HepG2 (cell line): ENCODE measurements around the gene TUBG1.
"Not testable (repeated sequence)": the region's sequence is repeated elsewhere in the genome, so short reads cannot be mapped to it uniquely, and the experiment has no call there.

Experiments
- CBX2 ChIP-seq, 2 experiments: fragments of 200-600 bp in 1 of 2; sonication (generic); formaldehyde crosslinking in 1 of 2; IDR thresholded peaks; 2 replicates each; pipeline versions ENCODE4 v1.7.0 to v1.8.1; 2018 to 2022; ENCODE audit warnings: low read depth in 2 of 2, low read length in 1 of 2, mild to moderate bottlenecking in 1 of 2, missing genetic modification reagents in 1 of 2
- IKZF1 ChIP-seq: fragments of 450-650 bp; IDR thresholded peaks from 2 replicates; pipeline ENCODE4 v1.7.1; 2016
- NFIC ChIP-seq: IDR thresholded peaks from 2 replicates; pipeline ENCODE4 v1.6.1; 2012; ENCODE audit warnings: mild to moderate bottlenecking, low read length, inconsistent platforms
- SP1 ChIP-seq, 2 experiments: fragments of 450-650 bp in 1 of 2; sonication (generic) in 1 of 2; formaldehyde crosslinking in 1 of 2; IDR thresholded peaks; 2 replicates each; pipeline versions ENCODE4 v1.4.0 to v1.6.1; 2016 to 2020; ENCODE audit warnings: missing genetic modification reagents in 1 of 2
- TCF7 ChIP-seq: sonication (generic); IDR thresholded peaks from 2 replicates; pipeline ENCODE4 v1.6.1; 2016; ENCODE audit warnings: antibody characterized with exemption, low read depth
- ZNF570 ChIP-seq: sonication (generic); formaldehyde crosslinking; IDR thresholded peaks from 2 replicates; pipeline ENCODE4 v1.4.0; 2020; ENCODE audit warnings: mild to moderate bottlenecking, missing genetic modification reagents, borderline replicate concordance

DNA sequence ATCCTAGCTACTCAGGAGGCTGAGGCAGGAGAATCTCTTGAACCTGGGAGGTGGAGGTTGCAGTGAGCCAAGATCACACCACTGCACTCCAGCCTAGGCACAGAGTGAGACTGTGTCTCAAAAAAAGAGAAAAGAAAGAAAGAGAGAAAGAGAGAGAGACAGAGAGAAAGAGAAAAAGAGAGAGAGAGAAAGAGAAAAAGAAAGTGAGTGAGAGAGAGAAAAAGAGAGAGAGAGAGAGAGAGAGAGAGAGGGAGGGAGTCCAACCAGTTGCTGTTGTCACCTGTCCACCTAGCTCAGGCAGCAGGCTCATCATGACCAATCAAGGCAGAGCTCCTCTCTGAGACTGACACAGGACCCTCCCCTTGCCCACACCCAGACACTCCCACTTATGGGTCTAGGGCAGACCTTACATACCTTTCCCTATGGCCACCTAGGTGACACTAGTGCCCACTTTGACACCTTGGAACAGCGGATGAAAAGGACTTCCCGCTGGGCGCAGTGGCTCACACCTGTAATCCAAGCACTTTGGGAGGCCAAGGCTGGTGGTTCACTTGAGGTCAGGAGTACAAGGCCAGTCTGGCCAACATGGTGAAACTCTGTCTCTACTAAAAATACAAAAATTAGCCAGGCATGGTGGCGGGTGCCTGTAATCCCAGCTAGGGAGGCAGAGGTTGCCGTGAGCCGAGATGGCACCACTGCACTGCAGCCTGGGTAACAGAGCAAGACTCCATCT lies 17.7 kb downstream of the TUBG1 start:
- not testable (repeated sequence) for TF ChIP-seq TCF7; CBX2 (IDR thresholded peaks at IDR 0.05; ENCODE audit: low read depth, low read length); CBX2 (CRISPR knock-in tag; IDR thresholded peaks at IDR 0.05; ENCODE audit: low read depth); ZNF570 (CRISPR knock-in tag); NFIC; IKZF1; SP1 (IDR thresholded peaks at IDR 0.05); SP1 (CRISPR knock-in tag; IDR thresholded peaks at IDR 0.05)
